HUES6 (cell line): ENCODE results near the gene KLHL24.
"Not testable (repeated sequence)": the region's sequence is repeated elsewhere in the genome, so short reads cannot be mapped to it uniquely, and the experiment has no call there.

Source experiments
- H3K27ac ChIP-seq: 2 replicates; pipeline ENCODE4 v1.7.0; 2013; ENCODE audit warnings: low read depth, mild to moderate bottlenecking, low read length, inconsistent platforms
- H3K27me3 ChIP-seq: 2 replicates; pipeline ENCODE4 v1.6.1; 2013; ENCODE audit warnings: low read length; ENCODE audit not compliant: control insufficient read depth, insufficient read depth
- H3K36me3 ChIP-seq: 2 replicates; pipeline ENCODE4 v1.6.1; 2013; ENCODE audit warnings: low read length; ENCODE audit not compliant: control insufficient read depth, insufficient read depth
- H3K4me1 ChIP-seq: 2 replicates; pipeline ENCODE4 v1.6.1; 2013; ENCODE audit warnings: low read length; ENCODE audit not compliant: control insufficient read depth, insufficient read depth
- H3K4me3 ChIP-seq: 2 replicates; pipeline ENCODE4 v1.5.1; 2013; ENCODE audit warnings: low read depth, low read length
- H3K9ac ChIP-seq: one replicate; pipeline ENCODE4 v1.6.1; 2013; ENCODE audit warnings: mild to moderate bottlenecking, low read length
- H3K9me3 ChIP-seq: 2 replicates; pipeline ENCODE4 v1.6.1; 2013; ENCODE audit warnings: low read depth, low read length; ENCODE audit not compliant: control insufficient read depth, insufficient read depth

Gene KLHL24

GRCh38 chr3:183618542-183618941, 16.9 kb upstream of the KLHL24 start:
- Histone ChIP-seq H3K4me3 (no peak overlapping the region), H3K9ac (no peak overlapping the region), H3K36me3 (no peaks in the 10 kb centered on the region), H3K27ac (no peak overlapping the region), H3K4me1 (peaks cover 22% of the 10 kb centered on the region), H3K9me3 (no peaks in the 10 kb centered on the region), H3K27me3 (peaks cover 23% of the 10 kb centered on the region)

- Histone ChIP-seq H3K27ac (no peak overlapping the region), H3K27me3 (peaks cover 23% of the 10 kb centered on the region), H3K4me1 (peaks cover 22% of the 10 kb centered on the region), H3K9ac (no peak overlapping the region), H3K4me3 (no peak overlapping the region), H3K36me3 (no peaks in the 10 kb centered on the region), H3K9me3 (no peaks in the 10 kb centered on the region)
Measured at GRCh38 chr3:183619010-183619409, 16.4 kb upstream of the KLHL24 start.

GRCh38 chr3:183619624-183620251, 15.7 kb upstream of the KLHL24 start:
- Histone ChIP-seq H3K4me3 (no peak overlapping the region), H3K27ac (no peak overlapping the region), H3K27me3 (peaks cover 19% of the 10 kb centered on the region), H3K4me1 (peaks cover 22% of the 10 kb centered on the region), H3K36me3 (no peaks in the 10 kb centered on the region), H3K9me3 (no peaks in the 10 kb centered on the region), H3K9ac (no peak overlapping the region)

- H3K27me3 ChIP-seq: peaks cover 19% of the 10 kb centered on the region
- H3K36me3 ChIP-seq: no peaks in the 10 kb centered on the region
- H3K27ac ChIP-seq: no peak overlapping the region
- H3K4me1 ChIP-seq: peaks cover 22% of the 10 kb centered on the region
- no peak overlapping the region for H3K9ac ChIP-seq
- H3K4me3 ChIP-seq: no peak overlapping the region
- H3K9me3 ChIP-seq: no peaks in the 10 kb centered on the region
Measured at GRCh38 chr3:183620252-183620628, 15.2 kb upstream of the KLHL24 start.

- H3K4me1 ChIP-seq, H3K27ac ChIP-seq, H3K9me3 ChIP-seq, H3K9ac ChIP-seq, H3K4me3 ChIP-seq, H3K36me3 ChIP-seq, H3K27me3 ChIP-seq: not testable (repeated sequence)
Measured at GRCh38 chr3:183622473-183622872, 12.9 kb upstream of the KLHL24 start.

GRCh38 chr3:183626877-183627594, 8.4 kb upstream of the KLHL24 start:
- Histone ChIP-seq H3K36me3 (no peaks in the 10 kb centered on the region), H3K4me3 (no peak overlapping the region), H3K4me1 (no peaks in the 10 kb centered on the region), H3K9ac (no peak overlapping the region), H3K27me3 (no peaks in the 10 kb centered on the region), H3K9me3 (no peaks in the 10 kb centered on the region), H3K27ac (no peak overlapping the region)

GRCh38 chr3:183629546-183630301, 5.7 kb upstream of the KLHL24 start:
- Histone ChIP-seq H3K27ac (no peak overlapping the region), H3K4me1 (no peaks in the 10 kb centered on the region), H3K36me3 (no peaks in the 10 kb centered on the region), H3K4me3 (no peak overlapping the region), H3K9me3 (no peaks in the 10 kb centered on the region), H3K9ac (no peak overlapping the region), H3K27me3 (no peaks in the 10 kb centered on the region)

GRCh38 chr3:183631715-183632114, 3.7 kb upstream of the KLHL24 start:
- no peak overlapping the region for H3K4me3 ChIP-seq
- no peaks in the 10 kb centered on the region for H3K36me3 ChIP-seq
- H3K27me3 ChIP-seq: no peaks in the 10 kb centered on the region
- H3K9me3 ChIP-seq: no peaks in the 10 kb centered on the region
- H3K9ac ChIP-seq: no peak overlapping the region
- no peaks in the 10 kb centered on the region for H3K4me1 ChIP-seq
- no peak overlapping the region for H3K27ac ChIP-seq

- not testable (repeated sequence) for H3K27ac ChIP-seq, H3K27me3 ChIP-seq, H3K4me3 ChIP-seq, H3K9ac ChIP-seq, H3K9me3 ChIP-seq, H3K4me1 ChIP-seq, H3K36me3 ChIP-seq
Measured at GRCh38 chr3:183632725-183633124, 2.7 kb upstream of the KLHL24 start.

- H3K4me1 ChIP-seq: no peaks in the 10 kb centered on the region
- H3K9ac ChIP-seq: no peak overlapping the region
- H3K36me3 ChIP-seq: no peaks in the 10 kb centered on the region
- H3K9me3 ChIP-seq: no peaks in the 10 kb centered on the region
- no peaks in the 10 kb centered on the region for H3K27me3 ChIP-seq
- no peak overlapping the region for H3K27ac ChIP-seq
- peak overlapping the region; percentile 94 for H3K4me3 ChIP-seq
Measured at GRCh38 chr3:183634707-183635106, 716 bp upstream of the KLHL24 start.

GRCh38 chr3:183635107-183635430, 354 bp upstream of the KLHL24 start:
- Histone ChIP-seq H3K27me3 (no peaks in the 10 kb centered on the region), H3K4me3 (peak overlapping the region; percentile 94), H3K27ac (no peak overlapping the region), H3K9me3 (no peaks in the 10 kb centered on the region), H3K9ac (peak overlapping the region; percentile 6), H3K4me1 (no peaks in the 10 kb centered on the region), H3K36me3 (no peaks in the 10 kb centered on the region)
